Lower leg skin (tissue), 3 donors: ENCODE data around the gene TUT1.

Experiments used
- POLR2A ChIP-seq, 2 donors: fragments of 450-650 bp; IDR thresholded peaks; one replicate each; pipeline ENCODE4 v1.6.1; 2016 to 2017; ENCODE audit warnings: antibody characterized with exemption in 2 of 2, mild to moderate bottlenecking in 1 of 2, moderate library complexity in 1 of 2
- TF ChIP-seq, protein P1 (sequence below), 3 donors: fragments of 450-650 bp; IDR thresholded peaks; one replicate each; pipeline ENCODE4 v1.5.1; 2016; ENCODE audit warnings: antibody characterized with exemption in 3 of 3, mild to moderate bottlenecking in 3 of 3, moderate library complexity in 2 of 3

DNA sequence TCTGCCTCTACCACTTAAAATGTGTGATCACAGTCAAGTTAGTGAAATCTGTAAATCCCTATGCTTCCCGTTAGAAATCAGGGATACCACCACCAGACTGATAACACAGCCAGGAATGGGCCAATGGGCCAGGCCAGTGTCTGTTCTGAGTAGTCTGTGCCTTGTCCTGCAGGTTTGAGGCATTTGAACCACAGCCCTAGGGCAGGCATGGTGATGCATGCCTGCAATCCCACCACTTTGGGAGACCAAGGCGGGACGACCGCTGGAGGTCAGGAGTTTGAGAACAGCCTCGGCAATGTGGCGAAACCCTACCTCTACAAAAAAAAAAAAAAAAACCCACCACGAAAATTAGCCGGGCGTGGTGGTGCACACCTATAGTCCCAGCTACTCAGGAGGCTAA is 32.7 kb downstream of the TUT1 start:
- TF ChIP-seq, protein P1, sequence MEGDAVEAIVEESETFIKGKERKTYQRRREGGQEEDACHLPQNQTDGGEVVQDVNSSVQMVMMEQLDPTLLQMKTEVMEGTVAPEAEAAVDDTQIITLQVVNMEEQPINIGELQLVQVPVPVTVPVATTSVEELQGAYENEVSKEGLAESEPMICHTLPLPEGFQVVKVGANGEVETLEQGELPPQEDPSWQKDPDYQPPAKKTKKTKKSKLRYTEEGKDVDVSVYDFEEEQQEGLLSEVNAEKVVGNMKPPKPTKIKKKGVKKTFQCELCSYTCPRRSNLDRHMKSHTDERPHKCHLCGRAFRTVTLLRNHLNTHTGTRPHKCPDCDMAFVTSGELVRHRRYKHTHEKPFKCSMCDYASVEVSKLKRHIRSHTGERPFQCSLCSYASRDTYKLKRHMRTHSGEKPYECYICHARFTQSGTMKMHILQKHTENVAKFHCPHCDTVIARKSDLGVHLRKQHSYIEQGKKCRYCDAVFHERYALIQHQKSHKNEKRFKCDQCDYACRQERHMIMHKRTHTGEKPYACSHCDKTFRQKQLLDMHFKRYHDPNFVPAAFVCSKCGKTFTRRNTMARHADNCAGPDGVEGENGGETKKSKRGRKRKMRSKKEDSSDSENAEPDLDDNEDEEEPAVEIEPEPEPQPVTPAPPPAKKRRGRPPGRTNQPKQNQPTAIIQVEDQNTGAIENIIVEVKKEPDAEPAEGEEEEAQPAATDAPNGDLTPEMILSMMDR (IDR thresholded peaks at IDR 0.05) = no peak
- TF ChIP-seq POLR2A (IDR thresholded peaks at IDR 0.05) = no peak
